ENCODE data around the gene GPR18.

GRCh38 chr13:99260216-99260615 lies 2.0 kb upstream of the GPR18 start:
- TF ChIP-seq CTCF (IDR thresholded peaks at IDR 0.05) (no peak), ZFX (IDR thresholded peaks at IDR 0.05; ENCODE audit: borderline replicate concordance) (no peak)
